Activated T-cell treated with anti-CD3 and anti-CD28 coated beads for 1 hour (primary cell): ENCODE results near the gene PAQR8.
"Not testable (repeated sequence)": the region's sequence is repeated elsewhere in the genome, so short reads cannot be mapped to it uniquely, and the experiment has no call there.

ENCODE experiments used
- DNase-seq: peaks from one replicate; pipeline ENCODE4 v3.0.0-alpha.2; 2020; ENCODE audit warnings: low read depth

Gene PAQR8

DNA sequence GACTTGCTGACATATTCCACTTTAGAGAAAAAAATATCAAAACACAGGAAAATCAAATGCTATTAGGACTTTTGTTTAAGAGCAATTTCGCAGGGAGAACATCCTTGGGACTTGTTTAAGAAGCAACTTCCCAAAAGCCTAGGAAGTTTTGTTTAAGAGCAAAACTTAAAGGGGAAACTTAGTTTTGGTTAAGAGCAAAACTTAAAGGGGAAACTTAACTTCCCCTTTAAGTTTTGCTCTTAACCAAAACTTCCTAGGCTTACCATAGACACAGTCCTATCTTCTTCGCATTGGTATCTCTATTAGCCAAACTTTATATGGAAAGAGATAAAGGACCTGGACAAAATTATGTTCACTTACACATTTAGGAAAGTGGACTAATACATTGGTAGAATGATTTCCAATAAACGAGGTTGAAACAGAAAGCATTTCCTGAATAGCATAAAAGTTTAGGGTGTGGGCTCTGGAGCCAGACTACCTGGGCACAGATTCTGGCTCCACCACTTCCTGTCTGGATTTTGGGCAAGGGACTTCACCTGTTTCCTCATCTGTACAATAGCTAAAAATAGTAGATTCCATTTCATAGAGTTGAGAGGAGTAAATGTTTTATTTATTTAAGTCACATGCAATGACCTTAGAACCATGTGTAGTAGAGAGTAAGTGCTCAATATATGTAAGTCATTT lies 15.7 kb downstream of the PAQR8 start:
- no peak for DNase-seq

DNA sequence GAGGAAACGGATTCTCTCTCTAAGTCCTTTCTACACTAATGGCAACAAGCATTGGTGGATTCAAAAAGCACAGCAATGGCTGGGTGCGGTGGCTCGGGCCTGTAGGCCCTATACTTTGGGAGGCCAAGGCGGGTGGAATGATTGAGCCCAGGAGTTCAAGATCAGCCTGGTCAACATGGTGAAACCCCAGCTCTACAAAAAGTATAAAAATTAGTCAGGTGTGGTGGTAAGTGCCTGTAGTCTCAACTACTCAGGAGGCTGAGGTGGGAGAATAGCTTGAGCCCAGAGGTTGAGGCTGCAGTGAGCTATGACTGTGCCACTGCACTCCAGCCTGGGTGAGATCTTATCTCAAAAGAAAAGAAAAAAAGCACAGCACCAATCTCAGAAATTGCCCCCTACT lies 19.3 kb downstream of the PAQR8 start:
- DNase-seq, result no peak

DNA sequence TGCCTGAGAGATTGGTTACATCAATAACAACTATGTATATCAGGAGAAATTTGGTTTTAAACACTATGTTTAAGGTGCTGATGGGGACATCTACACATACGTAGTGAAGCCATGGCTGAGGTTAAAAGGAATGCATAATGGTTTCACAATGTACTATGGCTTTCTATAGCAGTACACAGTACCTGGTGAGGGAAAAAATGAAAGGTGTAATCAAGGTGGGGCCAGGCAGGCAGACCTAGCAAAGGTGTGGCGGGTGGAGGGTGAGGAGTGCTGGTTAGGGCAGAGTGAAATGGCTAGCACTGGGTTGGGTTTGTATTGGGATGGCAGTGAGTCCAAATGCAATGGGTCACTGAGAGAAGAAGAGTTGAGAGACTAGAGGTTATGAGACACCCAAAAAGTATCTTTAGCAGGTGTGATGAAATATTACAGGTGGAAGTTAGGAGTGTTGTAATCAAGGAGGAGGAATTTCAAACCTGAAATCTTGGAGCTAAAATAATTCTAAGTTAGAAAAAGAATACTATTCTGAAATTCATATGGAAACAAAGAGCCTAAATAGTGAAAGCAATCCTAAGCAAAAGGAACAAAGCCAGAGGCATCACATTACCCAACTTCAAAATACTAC lies 22.3 kb downstream of the PAQR8 start:
- no peak for DNase-seq

DNA sequence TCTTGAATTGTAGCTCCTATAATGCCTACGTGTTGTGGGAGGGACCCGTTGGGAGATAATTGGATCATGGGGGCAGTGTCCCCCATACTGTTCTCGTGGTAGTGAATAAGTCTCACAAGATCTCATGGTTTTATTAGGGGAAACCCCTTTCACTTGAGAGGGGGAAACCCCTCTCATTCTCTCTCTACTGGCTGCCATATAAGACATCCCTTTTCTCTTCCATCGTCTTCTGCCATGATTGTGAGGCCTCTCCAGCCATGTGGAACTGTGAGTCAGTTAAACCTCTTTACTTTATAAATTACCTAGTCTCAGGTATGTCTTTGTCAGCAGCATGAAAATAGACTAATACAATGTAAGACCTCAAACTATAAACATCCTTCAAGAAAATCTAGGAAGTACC lies 23.1 kb downstream of the PAQR8 start:
- no peak for DNase-seq

DNA sequence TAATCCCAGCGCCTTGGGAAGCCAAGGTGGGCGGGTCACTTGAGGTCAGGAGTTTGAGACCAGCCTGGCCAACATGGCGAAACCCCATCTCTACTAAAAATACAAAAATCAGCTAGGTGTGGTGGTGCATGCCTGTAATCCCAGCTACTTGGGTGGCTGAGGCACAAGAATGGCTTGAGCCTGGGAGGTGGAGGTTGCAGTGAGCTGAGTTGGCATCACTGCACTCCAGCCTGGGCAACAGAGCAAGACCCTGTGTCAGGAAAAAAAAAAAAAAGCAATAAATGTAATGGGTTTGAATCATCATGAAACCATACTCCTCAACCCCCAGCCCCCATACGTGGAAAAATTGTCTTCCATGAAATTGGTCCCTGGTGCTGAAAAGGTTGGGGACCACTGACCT lies 26.2 kb downstream of the PAQR8 start:
- DNase-seq, result not testable (repeated sequence)

DNA sequence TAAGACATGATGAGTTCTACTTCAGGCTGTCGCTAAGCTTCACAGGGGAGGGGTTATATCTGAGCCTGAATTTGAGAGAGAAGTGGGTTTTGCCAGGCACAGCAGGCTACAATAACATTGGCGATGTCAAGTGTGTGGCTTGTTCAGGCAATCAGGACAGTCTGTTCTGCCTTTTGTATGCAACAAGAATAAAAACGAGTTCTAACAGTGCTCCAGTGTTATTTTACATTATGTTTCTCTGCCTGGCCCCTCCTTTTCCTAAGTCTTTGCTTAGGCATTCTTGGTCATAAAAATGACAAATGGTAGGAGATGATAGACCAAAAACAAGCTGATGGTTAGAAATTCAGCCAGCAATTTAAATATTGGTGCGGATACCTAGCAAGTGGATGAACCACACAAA lies 26.8 kb downstream of the PAQR8 start:
- DNase-seq, result no peak

DNA sequence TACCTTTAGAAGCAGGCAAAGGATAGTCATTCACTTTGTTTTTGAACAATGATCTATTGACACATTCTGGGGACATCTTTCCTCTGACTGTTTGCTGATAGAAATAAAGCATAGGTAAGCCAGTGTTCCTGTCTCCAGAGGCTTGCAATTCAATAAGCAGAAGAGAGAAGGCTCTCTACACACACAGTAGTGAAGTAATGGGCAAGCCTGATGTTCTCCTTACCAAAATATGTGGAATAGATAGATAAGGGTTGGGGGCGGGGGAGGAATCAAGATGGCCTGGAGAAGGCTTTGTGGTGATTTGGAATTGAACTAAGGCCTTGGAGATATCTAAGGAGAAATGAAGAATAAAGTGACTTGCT lies 27.3 kb downstream of the PAQR8 start:
- no peak for DNase-seq

DNA sequence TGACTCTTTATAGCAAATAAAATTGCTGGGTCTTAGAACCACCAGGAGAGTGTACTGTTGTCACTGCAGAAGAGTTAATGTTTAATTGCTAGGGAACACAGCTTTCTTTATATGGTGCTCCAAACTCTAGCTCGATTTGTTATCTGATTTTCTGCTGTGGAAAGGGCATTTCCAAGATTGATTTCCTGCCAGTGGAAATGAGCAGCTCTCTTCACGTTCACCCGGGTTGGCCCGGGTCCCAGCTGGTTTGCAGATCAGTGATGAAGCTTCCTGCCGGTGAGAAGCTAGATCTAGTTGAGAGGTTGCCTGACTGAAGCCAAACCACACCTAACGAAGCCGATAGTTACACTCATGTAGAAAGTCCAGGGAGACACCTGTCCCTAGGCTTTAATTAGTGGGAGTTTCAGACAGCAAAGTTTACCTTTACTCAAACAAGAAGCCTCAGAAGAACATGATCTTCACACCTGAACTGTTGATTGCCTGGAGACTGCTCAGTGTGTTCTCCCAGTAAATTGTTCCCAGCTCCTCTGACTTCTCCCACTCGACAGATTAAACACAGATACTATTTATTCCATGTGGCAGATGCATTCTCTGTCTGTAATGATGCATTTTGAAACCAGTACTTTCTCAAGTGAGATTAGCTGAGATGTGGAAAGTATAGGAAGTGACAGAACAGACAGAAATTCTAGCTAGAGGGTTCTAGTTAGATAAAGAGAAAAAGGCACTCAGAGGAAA lies 27.8 kb downstream of the PAQR8 start:
- peak; percentile 33 for DNase-seq

DNA sequence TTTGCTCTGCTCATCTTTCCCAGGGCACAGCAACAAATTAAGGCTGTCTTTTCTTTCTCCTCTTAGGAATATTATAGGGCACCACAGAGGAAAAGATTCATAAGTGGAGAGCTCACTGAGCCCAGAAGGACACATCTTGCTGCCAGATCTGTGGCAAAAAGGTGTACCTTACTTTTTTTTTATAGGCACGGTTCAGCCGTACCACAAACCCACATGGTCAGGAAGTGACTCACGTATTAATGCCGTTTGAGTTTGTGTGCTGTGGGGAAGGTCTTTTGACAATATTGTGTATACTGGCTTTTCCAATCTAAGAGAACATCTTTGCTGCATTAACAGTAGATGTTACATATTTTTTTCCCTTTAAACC lies 28.4 kb downstream of the PAQR8 start:
- DNase-seq, result peak; percentile 24

DNA sequence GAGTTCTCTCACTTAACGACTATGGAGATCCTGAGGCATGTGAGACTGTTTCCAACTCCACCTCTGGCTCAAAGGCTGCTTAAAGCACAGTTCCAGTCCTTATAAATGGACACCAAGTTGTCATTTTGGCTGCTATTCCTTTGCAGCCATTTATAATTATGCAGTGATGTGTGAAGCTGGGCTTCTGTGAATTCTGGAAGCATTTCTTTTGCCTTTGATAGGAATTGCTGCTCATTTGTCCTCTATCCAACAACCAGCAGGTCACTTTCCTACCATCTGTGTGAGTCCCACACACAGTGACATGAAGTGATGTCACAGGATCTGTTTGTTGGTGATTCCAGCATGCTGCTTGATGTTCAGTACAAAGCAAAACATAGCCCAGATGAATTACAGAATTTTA lies 29.6 kb downstream of the PAQR8 start:
- DNase-seq, result no peak

DNA sequence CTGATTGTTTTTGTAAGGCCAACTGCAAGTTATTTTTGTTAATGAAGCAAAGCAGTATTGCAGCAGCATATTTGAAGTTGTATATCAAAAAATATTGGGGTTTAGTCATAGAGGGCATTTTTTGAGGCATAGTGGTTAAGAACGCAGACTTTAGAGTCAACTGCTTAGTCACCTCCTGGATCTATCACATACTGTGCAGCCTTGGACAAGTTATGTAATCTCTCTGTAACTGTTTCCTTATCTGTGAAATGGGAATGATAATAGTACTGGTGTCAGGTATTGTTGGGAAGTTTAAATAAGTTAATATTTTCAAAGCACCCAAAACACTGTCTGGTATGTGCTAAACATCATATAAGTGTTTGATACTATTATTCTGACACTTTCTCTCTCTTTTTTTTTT lies 31.0 kb downstream of the PAQR8 start:
- DNase-seq, result no peak

DNA sequence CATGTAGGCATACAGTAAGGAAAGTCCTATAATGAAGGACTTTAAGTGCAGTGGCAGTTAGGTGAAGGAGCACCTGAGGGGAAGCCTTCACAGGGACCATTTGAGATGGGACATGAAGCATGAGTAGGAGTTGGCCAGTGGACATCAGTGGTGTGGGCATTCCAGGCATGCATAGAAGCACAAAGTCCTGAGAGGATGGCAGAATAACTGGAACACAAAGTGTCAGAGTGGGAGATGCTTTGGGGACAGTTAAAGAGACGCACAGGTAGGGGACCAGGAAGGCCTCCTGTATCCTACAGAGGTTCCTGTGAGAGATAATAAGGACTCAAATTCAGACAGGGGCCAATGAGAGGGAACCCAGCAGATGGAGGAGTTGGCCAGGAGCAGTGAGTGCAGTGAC lies 31.8 kb downstream of the PAQR8 start:
- DNase-seq, result no peak

DNA sequence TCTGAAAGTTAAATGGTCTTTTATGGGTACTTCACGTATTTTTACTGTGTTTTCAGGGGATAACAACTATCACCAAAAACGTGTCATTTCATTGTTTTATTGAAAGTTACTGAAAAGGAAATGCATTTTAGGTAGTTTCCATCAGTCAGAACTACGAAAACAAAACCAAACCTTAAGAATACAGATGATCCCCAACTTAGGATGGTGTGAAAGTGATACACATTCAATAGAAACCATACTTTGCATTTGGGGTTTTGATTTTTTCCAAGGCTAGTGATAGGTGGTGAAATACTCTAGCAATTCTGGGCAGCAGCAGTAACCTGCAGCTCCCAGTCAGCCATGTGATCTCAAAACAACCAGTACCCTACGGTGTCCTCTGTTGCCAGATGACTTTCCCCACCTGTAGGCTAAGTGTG lies 32.3 kb downstream of the PAQR8 start:
- no peak for DNase-seq

DNA sequence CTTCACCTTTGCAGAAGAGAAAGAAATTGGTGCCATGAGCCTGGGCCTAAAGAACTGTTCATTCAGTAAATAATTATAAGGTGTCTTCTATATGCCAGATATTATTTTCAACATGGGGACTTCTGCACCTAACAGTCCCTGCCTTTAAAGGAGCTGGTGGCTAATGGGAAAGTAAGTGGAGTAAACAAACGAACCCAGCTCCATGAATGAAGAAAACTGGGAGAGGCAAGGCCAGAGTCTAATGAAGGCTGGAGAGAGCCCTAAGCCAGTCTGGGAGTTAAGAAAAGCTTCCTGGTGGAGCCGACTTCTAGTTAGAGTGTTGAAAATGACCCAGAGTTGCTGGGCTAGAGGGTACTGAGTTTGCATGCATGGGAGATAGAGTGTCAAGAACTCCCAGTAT lies 34.0 kb downstream of the PAQR8 start:
- no peak for DNase-seq

DNA sequence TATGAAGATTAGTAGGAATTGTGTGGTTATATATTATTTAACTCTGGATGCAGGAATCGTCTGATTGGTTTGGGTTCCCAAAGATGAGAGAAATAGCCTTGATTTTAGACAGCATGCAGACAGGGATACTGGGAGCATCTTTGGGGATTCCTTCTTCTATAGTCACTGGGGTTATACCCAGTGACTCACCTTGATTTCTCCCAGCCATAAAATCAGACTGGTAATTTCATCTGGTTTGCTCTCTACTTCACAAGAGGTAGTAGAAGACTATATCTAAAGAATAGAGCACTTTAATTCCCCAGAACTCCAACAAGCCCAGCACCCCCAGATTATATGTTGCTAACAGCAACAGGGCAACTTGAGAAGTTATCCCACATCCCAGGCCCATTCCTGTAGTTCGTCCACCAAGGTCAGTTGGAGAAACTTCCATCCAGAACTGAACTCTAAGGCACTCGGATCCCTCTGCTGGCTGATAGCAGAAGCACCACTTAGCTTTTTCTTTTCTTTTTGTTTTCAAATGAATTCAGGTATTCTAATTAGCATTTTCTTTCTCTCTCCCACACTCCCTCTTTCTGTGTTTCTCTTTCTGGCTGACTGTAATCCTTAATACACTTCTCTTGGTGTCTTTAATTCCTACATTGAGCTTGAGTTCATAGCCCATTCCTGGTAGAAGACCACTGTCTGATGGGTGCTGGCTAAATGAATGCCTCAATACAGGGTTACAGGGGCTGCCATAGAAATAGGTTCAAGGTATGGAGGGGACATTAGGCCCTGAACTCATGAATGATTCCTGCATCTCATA lies 37.8 kb downstream of the PAQR8 start:
- no peak for DNase-seq

DNA sequence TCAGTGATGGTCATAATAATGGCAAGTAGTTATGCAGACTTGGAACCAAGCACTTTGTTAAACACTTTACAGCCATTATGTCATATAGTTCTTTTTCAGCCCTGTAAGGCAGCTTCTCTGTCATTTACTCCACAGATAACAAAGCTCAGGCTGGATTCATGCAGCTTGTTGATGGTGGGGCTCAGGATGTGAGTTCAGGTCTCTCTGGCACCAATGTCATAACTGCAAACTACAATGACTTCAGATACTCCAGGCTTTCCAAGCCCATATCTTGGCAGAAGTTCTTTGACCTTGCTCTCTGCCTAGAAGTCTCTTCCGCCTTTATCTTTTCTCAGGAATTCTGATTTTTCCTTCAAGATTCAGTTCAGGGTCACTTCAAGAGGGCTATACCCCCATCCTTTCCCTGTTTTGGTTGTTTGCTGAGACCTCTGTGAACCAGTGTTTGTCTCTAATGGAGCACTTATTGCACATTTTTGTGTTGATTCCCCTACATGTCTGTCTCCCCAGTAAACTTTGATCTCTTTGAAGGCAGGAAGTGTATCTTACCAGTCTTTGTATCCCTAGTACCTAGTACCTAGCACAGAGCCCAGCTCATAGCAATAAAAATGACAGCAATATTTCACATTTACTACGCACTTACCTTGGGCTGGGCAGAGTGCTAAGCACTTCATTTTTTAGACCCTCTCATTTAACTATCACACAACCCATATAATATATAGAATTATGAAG lies 38.5 kb downstream of the PAQR8 start:
- no peak for DNase-seq

DNA sequence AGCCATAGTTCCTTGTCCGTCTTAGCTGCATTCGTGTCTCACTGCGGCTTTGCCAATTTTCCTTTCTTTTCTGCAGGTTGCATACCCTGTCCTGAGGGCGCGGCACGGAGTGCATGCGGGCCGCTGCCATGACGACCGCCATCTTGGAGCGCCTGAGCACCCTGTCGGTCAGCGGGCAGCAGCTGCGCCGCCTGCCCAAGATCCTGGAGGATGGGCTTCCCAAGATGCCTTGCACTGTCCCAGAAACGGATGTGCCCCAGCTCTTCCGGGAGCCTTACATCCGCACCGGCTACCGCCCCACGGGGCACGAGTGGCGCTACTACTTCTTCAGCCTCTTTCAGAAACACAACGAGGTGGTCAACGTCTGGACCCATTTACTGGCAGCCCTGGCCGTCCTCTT lies 41.1 kb downstream of the PAQR8 start:
- no peak for DNase-seq

DNA sequence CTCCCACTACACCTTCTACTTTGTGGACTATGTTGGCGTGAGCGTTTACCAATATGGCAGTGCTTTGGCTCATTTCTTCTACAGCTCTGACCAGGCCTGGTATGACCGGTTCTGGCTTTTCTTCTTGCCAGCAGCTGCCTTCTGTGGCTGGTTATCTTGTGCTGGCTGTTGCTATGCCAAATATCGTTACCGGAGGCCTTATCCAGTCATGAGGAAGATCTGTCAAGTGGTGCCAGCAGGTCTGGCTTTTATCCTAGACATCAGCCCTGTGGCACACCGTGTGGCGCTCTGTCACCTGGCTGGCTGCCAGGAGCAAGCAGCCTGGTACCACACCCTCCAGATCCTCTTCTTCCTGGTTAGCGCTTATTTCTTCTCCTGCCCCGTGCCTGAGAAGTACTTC lies 41.7 kb downstream of the PAQR8 start:
- no peak for DNase-seq

DNA sequence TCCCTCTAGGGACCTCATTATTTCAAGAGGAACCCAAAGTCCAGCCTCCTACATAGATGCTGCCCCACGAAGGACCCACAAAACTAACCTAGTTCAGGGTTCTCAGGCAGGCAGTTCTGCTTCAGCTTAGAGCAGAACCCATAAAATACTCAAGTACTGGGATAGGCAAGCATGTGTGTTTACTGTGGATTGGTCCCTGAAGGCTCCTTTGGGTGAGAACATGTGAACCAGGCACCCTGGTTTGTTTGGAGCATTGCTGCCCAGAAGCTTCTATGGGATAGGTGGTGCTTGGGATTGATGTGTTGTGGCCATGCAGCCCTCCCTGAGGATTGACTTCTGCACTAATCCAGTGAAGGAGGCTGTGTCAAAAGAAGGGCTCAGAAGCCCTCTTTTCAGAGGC lies 43.3 kb downstream of the PAQR8 start:
- DNase-seq, result no peak

DNA sequence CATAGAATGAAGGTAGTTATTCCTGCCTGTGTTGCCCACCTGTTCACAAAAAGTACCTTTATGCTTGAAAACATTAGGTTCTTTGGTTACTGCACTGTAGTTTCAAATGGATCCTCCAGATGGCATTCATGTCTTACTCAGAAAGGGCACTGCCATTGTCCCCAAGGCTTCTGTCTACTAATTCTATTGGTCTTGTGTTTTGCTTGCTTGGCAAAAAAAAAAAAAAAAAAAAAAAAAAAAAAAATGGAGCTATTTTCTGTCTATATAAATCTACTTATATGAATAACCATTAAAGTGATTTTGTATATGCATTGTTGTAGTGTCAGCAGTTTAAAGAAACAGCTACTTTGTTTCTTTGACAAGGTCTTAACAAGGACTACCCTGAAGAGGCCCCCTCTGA lies 45.5 kb downstream of the PAQR8 start:
- no peak for DNase-seq

DNA sequence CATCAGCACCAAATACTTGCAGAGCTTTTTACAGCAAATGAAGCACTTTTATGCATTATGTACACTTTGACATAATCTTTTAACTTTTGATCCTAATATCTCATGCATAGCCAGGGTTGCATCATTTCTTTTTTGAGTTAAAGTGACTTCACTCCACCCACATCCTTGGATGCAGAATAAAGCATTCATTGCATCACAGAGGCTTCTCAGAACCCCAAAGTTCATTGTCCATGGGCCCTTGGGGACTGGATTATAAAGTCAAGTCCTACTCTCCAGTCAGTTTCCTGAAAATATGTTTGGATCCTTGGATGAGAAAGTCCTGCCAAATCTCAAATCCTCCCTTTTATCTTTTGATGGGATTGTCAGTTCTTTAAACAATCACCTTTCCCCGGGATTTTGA lies 47.5 kb downstream of the PAQR8 start:
- no peak for DNase-seq

DNA sequence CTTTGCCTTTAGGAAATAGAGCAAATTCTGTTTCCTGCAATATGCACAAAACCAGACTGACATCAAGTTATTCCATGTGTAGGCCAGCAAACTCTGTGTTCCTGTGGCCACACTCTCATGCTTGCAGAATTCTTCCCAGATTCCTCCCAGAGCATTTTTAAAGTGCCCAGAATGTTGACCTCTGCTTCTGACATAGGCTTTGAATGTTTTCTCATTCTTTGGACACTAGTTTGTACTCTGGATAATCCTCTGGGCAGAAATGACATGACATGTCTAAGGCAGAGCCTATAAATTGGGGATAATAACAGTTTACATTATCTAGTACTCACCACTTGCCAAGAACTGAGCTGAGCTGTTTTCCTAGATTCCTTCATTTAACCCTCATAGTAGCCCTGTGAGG lies 49.0 kb downstream of the PAQR8 start:
- no peak for DNase-seq
